GM23338 (cell line): ENCODE results near the gene APP. TPM values are rescaled to one million over a fixed set of nuclear protein-coding genes. Genes with fewer than 3 reads are reported as not detected.
A peak's percentile ranks its signal among the peaks of the same experiment; 100 is the strongest.

Experiments used
- ATAC-seq: fragments of 200-7000 bp; cut with Tn5 transposase; 3 replicates; pipeline ENCODE4 v1.9.1; 2020
- DNase-seq: peaks from one replicate; pipeline ENCODE4 v3.0.0-alpha.2; 2015; ENCODE audit warnings: low spot score
- H2AFZ ChIP-seq: fragments of 200-600 bp; sonication (generic); 2 replicates; pipeline ENCODE4 v1.8.0; 2016; ENCODE audit warnings: antibody characterized with exemption, mild to moderate bottlenecking, moderate library complexity
- H3F3A ChIP-seq: fragments of 200-600 bp; sonication (generic); replicated peaks from 2 replicates; pipeline ENCODE4 v1.8.0; 2017; ENCODE audit warnings: antibody characterized with exemption, mixed run types, low read depth
- H3K27ac ChIP-seq: fragments of 200-600 bp; sonication (generic); 2 replicates; pipeline ENCODE4 v1.6.1; 2016; ENCODE audit warnings: low read depth
- H3K27me3 ChIP-seq: fragments of 200-600 bp; sonication (generic); 2 replicates; pipeline ENCODE4 v1.8.0; 2016; ENCODE audit warnings: mild to moderate bottlenecking, mixed run types, moderate library complexity; ENCODE audit not compliant: insufficient read depth
- H3K36me3 ChIP-seq: fragments of 200-600 bp; sonication (generic); 2 replicates; pipeline ENCODE4 v1.8.0; 2016; ENCODE audit warnings: mild to moderate bottlenecking; ENCODE audit not compliant: insufficient read depth
- H3K4me1 ChIP-seq: fragments of 200-600 bp; sonication (generic); 2 replicates; pipeline ENCODE4 v1.8.0; 2016; ENCODE audit warnings: mild to moderate bottlenecking, moderate library complexity; ENCODE audit not compliant: insufficient read depth
- H3K4me2 ChIP-seq: fragments of 200-600 bp; sonication (generic); 2 replicates; pipeline ENCODE4 v1.7.1; 2017; ENCODE audit warnings: mixed run types
- H3K4me3 ChIP-seq: fragments of 200-600 bp; sonication (generic); 2 replicates; pipeline ENCODE4 v1.6.1; 2016; ENCODE audit warnings: mixed run types
- H3K79me2 ChIP-seq: fragments of 200-600 bp; sonication (generic); replicated peaks from 2 replicates; pipeline ENCODE4 v1.8.0; 2017; ENCODE audit warnings: mild to moderate bottlenecking; ENCODE audit not compliant: insufficient read depth
- H3K9me2 ChIP-seq: fragments of 200-600 bp; sonication (generic); 2 replicates; pipeline ENCODE4 v1.8.0; 2017; ENCODE audit not compliant: insufficient read depth
- H4K20me1 ChIP-seq: fragments of 200-600 bp; sonication (generic); replicated peaks from 2 replicates; pipeline ENCODE4 v1.8.0; 2017; ENCODE audit warnings: mild to moderate bottlenecking; ENCODE audit not compliant: insufficient read depth
- H3K27ac Mint-ChIP-seq: 2 replicates; pipeline ENCODE4 v1.8.0; 2020; ENCODE audit warnings: inconsistent platforms, mild to moderate bottlenecking, moderate library complexity, mixed read lengths
- H3K27me3 Mint-ChIP-seq: 3 replicates; pipeline ENCODE4 v1.8.0; 2022; ENCODE audit warnings: low read depth, mild to moderate bottlenecking, moderate library complexity, mixed read lengths, inconsistent platforms; ENCODE audit not compliant: insufficient read depth, poor library complexity
- H3K36me3 Mint-ChIP-seq: 3 replicates; pipeline ENCODE4 v1.8.0; 2021; ENCODE audit warnings: low read depth, mild to moderate bottlenecking, inconsistent platforms, moderate library complexity, mixed read lengths
- H3K4me1 Mint-ChIP-seq: 3 replicates; pipeline ENCODE4 v1.8.0; 2020; ENCODE audit warnings: mild to moderate bottlenecking, inconsistent platforms, mixed read lengths
- H3K4me3 Mint-ChIP-seq: 3 replicates; pipeline ENCODE4 v1.8.0; 2021; ENCODE audit warnings: moderate library complexity, mild to moderate bottlenecking, inconsistent platforms, mixed read lengths
- H3K9me3 Mint-ChIP-seq: 3 replicates; pipeline ENCODE4 v1.8.0; 2020; ENCODE audit warnings: moderate library complexity, mild to moderate bottlenecking, inconsistent platforms, mixed read lengths
- CREB1 ChIP-seq: fragments of 250-450 bp; sonication (Bioruptor Pico); IDR thresholded peaks from 2 replicates; pipeline ENCODE4 v1.5.0; 2020; ENCODE audit warnings: low read depth, mild to moderate bottlenecking, moderate library complexity
- CTCF ChIP-seq, 2 experiments: fragments of 200-600 bp in 1 of 2; sonication (generic) in 1 of 2; conservative IDR thresholded peaks; 2 replicates each; pipeline versions ENCODE4 v1.5.1 to v1.6.1; 2016 to 2017; ENCODE audit warnings: antibody characterized with exemption in 2 of 2, low read depth in 2 of 2, mild to moderate bottlenecking in 2 of 2, moderate library complexity in 1 of 2
- ETS1 ChIP-seq: IDR thresholded peaks from 2 replicates; pipeline ENCODE4 v1.6.1; 2016; ENCODE audit warnings: antibody characterized with exemption
- EZH2 ChIP-seq: fragments of 200-600 bp; sonication (generic); IDR thresholded peaks from one replicate; pipeline ENCODE4 v1.8.0; 2017; ENCODE audit warnings: antibody characterized with exemption, mild to moderate bottlenecking, low read depth; ENCODE audit not compliant: unreplicated experiment
- EZH2phosphoT487 ChIP-seq: fragments of 200-600 bp; sonication (generic); IDR thresholded peaks from one replicate; pipeline ENCODE4 v1.8.1; 2018; ENCODE audit warnings: antibody characterized with exemption; ENCODE audit not compliant: unreplicated experiment
- JUNB ChIP-seq: IDR thresholded peaks from one replicate; pipeline ENCODE4 v1.6.1; 2016; ENCODE audit warnings: antibody characterized with exemption; ENCODE audit not compliant: unreplicated experiment
- NANOG ChIP-seq: IDR thresholded peaks from 2 replicates; pipeline ENCODE4 v1.6.1; 2016; ENCODE audit warnings: antibody characterized with exemption, borderline replicate concordance
- POLR2AphosphoS5 ChIP-seq: IDR thresholded peaks from 2 replicates; pipeline ENCODE4 v1.6.1; 2016; ENCODE audit warnings: antibody characterized with exemption, low read depth
- REST ChIP-seq: IDR thresholded peaks from one replicate; pipeline ENCODE4 v1.6.1; 2018; ENCODE audit warnings: antibody characterized with exemption; ENCODE audit not compliant: unreplicated experiment
- STAT1 ChIP-seq: IDR thresholded peaks from one replicate; pipeline ENCODE4 v1.6.1; 2016; ENCODE audit warnings: antibody characterized with exemption; ENCODE audit not compliant: unreplicated experiment
- ZNF114 ChIP-seq: fragments of 250-450 bp; sonication (Bioruptor Pico); IDR thresholded peaks from 2 replicates; pipeline ENCODE4 v1.5.0; 2020; ENCODE audit warnings: mild to moderate bottlenecking, moderate library complexity
- ZNF331 ChIP-seq: fragments of 250-450 bp; sonication (Bioruptor Pico); IDR thresholded peaks from 2 replicates; pipeline ENCODE4 v1.5.0; 2020; ENCODE audit warnings: low read depth, mild to moderate bottlenecking, moderate library complexity
- ZNF462 ChIP-seq: fragments of 250-450 bp; sonication (Bioruptor Pico); IDR thresholded peaks from 2 replicates; pipeline ENCODE4 v1.5.0; 2020; ENCODE audit warnings: mild to moderate bottlenecking, moderate library complexity
- polyA plus RNA-seq: library from polyadenylated mRNA; unstranded; fragments of >200 nt; fragmentation: Nextera tagmentation; extraction: Ambion mirVana; gene quantifications from 2 replicates; pipeline ENCODE4 v1.2.1, GENCODE V29; 2016
- total RNA-seq: library from RNA; depleted of rRNA; stranded (reverse); fragments of >200 nt; shearing (Covaris generic); gene quantifications from 2 replicates; pipeline ENCODE4 v1.2.3, GENCODE V29; 2014

The APP gene
- total and polyA plus RNA-seq, 2 experiments from 2014 or later: 69.4 to 444 TPM

- DNase-seq (no peak), ATAC-seq (no peak)
- Histone ChIP-seq H3F3A (no peaks in the 10 kb centered on the region), H3K9me2 (no peaks in the 10 kb centered on the region), H3K27ac (peak overlapping the region; percentile 77), H3K4me2 (peak overlapping the region; percentile 27), H3K4me3 (no peak overlapping the region), H3K36me3 (no peaks in the 10 kb centered on the region), H3K27me3 (no peaks in the 10 kb centered on the region), H3K79me2 (peaks cover 100% of the 10 kb centered on the region), H4K20me1 (peaks cover 20% of the 10 kb centered on the region), H3K4me1 (peaks cover 84% of the 10 kb centered on the region), H2AFZ (no peak overlapping the region)
- Mint-ChIP-seq H3K9me3 (no peaks in the 10 kb centered on the region), H3K4me3 (no peak overlapping the region), H3K27me3 (peaks cover 5% of the 10 kb centered on the region), H3K4me1 (peaks cover 82% of the 10 kb centered on the region), H3K36me3 (peaks cover 11% of the 10 kb centered on the region), H3K27ac (peak overlapping the region; percentile 84; the same call in 1 of the 2 replicates)
- TF ChIP-seq CTCF (conservative IDR thresholded peaks at IDR 0.05; ENCODE audit: low read depth in 2 of 2) (no peak), POLR2AphosphoS5 (no peak), ETS1 (no peak), ZNF331 (CRISPR knock-in tag) (no peak), REST (no peak), JUNB (no peak), CREB1 (CRISPR knock-in tag) (no peak), EZH2 (no peak), ZNF462 (CRISPR knock-in tag) (no peak), ZNF114 (CRISPR knock-in tag) (no peak), EZH2phosphoT487 (no peak), STAT1 (no peak), NANOG (no peak)
Observed at GRCh38 chr21:26115899-26116298, 54.7 kb downstream of the APP start.
